GM18951 (cell line): ENCODE results near the gene ZNF385C.

ENCODE experiments used
- POLR2A ChIP-seq: IDR thresholded peaks from 4 replicates; pipeline ENCODE4 v1.6.1; 2011; ENCODE audit warnings: mild to moderate bottlenecking; ENCODE audit not compliant: insufficient read length, insufficient read depth; ENCODE audit errors: extremely low read depth
- in situ Hi-C: fragments of 300-500 bp; cut with MboI; formaldehyde crosslinking; loops from one replicate; pipeline ENCODE4 v1.12.0; 2022; ENCODE audit warnings: low sequenced_read_pairs, mixed read lengths, inconsistent platforms; ENCODE audit not compliant: unreplicated experiment

Gene ZNF385C

DNA sequence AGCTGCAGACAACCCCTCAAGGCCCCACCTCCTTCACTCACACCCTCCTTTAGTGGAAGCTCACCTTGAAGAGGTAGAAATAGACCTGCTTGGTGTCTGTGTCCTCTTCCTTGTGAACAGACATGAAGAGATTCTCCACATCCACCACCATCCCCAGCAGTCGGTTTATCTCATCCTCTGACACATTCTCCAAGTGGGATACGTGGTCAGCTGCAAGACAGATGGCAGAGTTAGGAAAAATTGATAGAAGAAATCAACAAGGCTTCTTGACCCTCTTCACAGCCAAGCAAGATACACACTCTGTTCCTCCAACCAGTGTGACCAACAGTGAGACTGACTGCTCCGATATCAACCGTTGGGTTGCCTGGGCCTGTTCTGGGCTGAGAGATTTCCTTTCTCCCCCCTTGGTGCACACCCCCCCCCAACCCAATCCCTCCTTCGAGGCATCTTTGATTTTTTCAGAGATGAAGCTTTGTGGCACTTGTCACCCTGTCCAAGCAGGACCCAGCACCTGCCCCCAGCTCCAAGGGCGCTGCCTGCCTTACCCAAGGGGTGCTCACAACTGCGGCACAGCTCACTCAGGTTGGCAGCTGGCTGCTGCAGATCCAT is 22.0 kb upstream of the ZNF385C start:
- TF ChIP-seq POLR2A, result no peak
- in situ Hi-C loops, result no loop called here

DNA sequence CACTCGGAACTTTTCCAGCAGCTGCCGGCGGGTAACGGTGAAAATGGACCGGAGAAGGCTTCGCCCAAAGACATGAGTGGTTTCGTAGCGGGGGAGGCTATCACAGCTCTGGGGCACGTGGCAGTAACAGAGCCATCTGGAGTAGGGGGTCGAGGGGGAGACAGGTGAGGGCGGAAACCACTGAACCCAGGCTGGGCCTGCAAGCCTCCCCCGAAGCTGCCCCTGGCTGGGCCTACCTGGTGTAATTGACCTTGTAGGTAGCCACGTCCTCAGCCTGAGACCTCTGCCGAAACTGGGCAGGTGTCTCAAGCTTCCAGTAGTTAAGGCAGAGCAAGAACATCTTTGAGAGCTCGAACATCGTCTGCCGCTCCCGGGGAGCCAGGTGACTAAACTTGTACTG is 21.0 kb upstream of the ZNF385C start:
- in situ Hi-C loops, result loop anchor here (10.0 kb wide), 2 partner anchors 94 to 154 kb away; partner anchors contain the start of genes CNP and NKIRAS2
- TF ChIP-seq POLR2A, result no peak

DNA sequence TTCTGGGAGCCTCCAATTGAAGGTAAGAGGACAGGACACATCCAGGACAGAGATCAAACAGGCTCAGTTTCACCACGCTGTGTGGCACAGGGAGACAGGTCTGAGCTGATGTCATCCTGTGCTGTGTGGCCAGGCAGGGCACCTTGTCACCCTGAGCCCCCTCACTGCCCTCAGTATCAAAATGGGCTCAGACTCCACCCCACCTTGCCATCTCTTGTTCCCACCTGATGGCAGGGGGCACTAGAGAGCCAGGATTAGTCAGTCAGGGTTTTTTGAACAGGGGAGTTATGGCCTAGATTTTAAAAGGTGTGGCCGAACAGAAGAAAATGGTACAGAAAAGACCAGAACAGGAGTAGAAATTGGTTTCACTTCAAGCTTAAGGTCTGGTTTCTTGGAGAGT is 20.3 kb upstream of the ZNF385C start:
- no peak for TF ChIP-seq POLR2A
- in situ Hi-C loops, result loop anchor here (10.0 kb wide), 2 partner anchors 94 to 154 kb away; partner anchors contain the start of genes CNP and NKIRAS2

DNA sequence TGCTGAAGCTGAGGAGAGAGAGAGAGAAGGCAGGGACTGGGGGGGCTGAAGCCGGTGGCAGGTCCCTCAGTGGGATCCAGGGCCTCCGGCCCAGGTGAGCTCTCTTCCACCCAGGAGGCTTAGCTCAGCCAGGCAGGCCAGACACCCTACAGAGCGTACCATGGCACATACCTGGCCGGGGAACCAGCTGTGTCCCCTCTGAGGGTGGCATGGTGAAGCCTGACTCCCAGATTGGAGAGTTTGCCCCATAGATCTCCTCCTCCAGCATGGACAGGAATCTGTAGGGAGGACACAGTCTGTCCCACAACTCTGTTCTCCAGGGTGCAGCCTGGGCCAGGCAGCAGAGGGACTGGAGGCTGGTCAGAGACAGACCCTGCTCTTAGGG is 19.8 kb upstream of the ZNF385C start:
- no peak for TF ChIP-seq POLR2A
- in situ Hi-C loops, result loop anchor here (10.0 kb wide), 2 partner anchors 93 to 153 kb away; partner anchors contain the start of genes CNP and NKIRAS2

DNA sequence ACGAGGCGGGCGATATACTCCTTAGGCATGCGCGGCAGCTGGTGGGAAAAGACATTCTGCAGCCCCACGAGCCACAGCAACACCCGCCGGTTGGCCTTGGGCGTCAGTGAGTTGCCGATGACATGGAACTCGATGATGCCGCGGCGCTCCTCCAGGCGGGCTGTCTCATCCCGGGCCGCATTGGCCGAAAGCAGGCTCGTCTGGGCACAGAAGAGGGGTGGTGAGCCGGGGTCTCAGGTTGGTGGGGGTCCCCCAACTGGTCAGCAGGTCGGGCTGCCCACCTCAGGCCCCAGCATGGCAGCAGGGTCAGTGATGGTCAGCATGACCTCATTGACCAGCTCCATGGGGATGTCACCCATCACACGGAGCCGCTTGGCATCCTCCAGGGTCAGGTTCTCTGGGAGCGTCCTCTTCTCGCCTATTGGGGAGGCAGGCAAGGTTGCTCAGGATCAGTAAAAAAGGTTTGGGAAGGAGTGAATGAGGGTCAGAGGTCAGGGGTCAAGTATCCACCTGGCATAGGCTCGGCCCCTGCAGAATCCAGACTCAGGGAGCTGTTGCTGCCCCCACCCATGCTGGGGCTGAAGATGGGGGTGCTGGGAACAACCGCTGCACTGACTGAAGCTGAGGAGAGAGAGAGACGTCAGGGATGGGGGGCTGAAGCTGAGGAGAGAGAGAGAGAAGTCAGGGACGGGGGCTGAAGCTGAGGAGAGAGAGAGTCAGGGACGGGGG is 19.3 kb upstream of the ZNF385C start:
- in situ Hi-C loops, result loop anchor here (10.0 kb wide), 2 partner anchors 93 to 153 kb away; partner anchors contain the start of genes CNP and NKIRAS2
- TF ChIP-seq POLR2A, result no peak

DNA sequence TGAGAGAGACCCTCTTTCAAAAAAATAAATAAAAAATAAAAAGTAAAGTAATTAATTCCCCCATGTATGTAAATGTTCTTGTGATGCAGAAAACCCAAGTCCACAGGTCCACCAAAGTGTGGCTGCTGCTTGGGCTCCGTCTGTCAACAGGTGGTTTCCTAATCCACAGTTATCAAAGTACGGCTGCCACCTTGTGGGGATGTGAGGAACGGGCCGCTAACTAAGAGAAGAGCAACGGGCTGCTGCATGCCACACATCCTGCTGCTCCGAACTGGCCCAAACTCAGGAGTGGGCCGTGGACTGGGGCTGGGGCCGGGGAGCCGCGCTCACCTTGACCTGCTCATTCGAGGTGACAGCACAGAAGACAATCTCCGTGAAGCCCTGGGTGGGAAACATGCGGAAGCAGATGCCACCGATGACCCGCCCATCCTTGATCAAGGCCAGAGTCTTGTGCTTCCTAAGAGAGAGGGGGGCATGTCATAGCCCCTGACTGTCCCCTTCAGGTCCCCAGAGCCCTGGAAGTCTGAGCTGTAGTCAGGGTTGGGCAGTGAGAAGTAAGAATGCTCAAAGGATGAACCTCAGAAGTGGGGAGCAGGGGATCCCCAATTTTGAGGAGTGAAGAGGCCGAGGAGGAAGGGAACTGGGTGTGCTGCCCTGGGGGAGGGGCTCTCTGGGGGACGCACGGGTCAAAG is 18.6 kb upstream of the ZNF385C start:
- TF ChIP-seq POLR2A, result no peak
- in situ Hi-C loops, result loop anchor here (10.0 kb wide), 2 partner anchors 92 to 152 kb away; partner anchors contain the start of genes CNP and NKIRAS2

DNA sequence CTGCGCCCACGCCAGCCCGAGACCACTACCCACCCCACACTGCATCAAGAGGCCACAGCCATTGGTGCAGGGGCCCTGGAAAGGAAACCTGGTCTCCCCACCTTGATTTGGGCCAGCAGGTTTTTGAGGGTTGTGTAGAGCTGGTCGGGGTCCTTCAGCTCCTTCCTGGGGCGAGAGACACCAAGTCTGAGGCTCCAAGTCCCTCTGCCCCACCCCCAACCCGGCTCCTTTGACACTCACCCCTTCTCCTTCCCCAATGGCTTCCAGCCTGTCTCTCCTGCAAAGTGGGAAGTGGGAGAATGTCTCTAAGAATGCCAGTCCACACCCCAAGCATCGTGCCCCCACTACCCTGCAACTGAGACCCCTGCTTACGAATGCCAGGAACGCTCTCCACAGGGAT is 15.8 kb upstream of the ZNF385C start:
- no peak for TF ChIP-seq POLR2A
- in situ Hi-C loops, result loop anchor here (10.0 kb wide), 2 partner anchors 89 to 149 kb away; partner anchors contain the start of genes CNP and NKIRAS2

DNA sequence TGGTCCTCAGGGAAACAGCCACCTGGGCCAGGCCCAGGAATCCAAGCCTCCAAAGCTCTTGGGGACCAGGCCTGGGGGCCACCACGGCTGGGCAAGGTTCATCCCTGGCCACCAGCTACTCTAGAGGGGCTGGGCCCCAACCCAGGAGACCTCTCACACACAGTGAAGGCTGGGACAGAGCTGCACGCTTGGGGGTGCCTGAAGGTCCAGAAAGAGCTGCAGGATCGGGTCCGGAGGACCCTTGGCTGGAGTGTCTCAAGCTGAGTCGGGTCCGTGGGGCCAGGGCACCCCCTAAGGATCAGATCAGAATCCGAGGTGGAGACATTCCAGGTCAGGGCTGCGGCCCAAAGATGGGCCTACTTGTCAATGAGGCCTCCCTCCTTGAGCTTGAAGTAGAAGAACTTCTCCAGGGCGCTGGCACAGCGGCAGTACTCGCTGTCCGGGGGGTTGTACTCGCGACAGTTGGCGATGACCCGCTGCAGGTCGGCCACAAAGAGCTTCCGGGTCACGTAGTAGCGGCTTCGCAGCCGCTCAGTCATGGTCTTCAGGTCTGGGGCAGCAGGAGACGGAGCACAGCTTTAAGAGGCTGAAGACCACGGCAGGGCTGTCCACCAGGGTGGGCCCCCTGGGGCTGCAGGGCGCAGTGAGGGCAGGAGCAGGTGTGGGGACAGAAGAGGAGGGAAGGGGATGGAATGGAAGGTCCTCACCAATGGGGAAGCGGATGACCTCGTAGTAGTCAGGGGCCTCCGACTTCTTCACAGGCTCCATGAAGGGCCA is 15.2 kb upstream of the ZNF385C start:
- TF ChIP-seq POLR2A, result no peak
- in situ Hi-C loops, result loop anchor here (10.0 kb wide), 2 partner anchors 89 to 149 kb away; partner anchors contain the start of genes CNP and NKIRAS2

DNA sequence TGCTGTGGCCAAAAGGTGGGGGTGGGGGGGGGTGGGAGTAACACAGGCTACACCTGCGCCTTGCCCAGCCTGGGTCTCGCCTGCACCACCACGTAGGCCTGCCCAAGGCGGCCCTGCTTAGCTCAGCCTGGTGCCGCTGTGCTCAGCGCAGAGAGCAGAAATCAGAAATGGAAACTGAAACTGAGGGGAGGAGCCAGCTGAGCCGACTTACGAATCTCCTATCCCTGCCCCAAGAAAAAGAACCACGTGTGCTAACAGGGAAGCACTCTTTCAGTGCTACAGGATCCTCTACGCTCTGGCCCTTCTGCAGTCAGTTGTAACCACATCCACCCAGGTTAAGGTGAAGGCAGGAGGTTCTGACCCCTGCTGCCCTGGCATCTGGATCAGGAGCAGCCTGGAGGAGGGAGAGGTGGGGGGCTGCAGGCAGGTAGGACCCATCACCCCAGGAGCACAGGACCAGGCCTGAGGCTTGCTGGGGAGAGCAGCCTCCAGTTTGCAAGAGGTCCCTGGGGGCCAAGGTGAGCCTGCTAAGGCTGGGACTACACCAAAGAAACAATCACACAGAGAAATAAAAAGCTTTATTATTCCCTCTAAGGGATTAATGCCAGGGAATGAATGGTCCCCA is 14.4 kb upstream of the ZNF385C start, which contains the start of gene DHX58:
Gene DHX58 (minus strand): TSS at position 163 of the 625 bp plus-strand sequence. CDS start 822 bp downstream, outside the sequence.
- peak; percentile 90 for TF ChIP-seq POLR2A
- in situ Hi-C loops, result loop anchor here (10.0 kb wide), 2 partner anchors 88 to 148 kb away; partner anchors contain the start of genes CNP and NKIRAS2

DNA sequence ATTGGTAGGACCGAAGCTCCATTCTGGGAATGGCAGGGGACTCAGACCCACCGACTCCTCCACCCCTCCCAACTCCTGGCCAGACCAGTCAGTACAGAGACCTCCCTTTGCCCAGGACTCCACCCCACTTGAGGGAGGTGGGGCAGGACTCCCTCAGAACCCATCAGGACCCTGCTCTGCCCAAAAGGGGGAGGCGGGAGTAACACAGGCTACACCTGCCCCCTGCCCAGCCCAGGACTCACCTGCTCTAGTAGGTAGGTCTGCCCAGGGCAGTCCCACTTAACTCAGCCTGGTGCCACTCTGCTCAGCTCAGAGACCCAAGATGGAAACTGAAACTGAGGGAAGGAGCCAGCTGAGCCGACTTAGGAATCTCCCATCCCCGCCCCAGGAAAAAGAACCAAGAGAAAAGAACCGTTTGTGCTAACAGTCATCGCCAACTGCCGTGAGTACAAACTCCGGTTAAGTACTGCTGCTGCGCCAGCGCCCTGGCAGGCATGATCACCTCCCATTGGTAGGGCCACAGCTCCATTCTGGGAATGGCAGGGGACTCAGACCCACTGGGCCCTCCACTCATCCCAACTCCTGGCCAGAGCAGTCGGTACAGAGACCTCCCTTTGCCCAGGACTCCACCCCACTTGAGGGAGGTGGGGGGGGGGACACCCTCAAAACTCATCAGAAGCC is 13.7 kb upstream of the ZNF385C start:
- in situ Hi-C loops, result loop anchor here (10.0 kb wide), 2 partner anchors 87 to 147 kb away; partner anchors contain the start of genes CNP and NKIRAS2
- TF ChIP-seq POLR2A, result no peak

DNA sequence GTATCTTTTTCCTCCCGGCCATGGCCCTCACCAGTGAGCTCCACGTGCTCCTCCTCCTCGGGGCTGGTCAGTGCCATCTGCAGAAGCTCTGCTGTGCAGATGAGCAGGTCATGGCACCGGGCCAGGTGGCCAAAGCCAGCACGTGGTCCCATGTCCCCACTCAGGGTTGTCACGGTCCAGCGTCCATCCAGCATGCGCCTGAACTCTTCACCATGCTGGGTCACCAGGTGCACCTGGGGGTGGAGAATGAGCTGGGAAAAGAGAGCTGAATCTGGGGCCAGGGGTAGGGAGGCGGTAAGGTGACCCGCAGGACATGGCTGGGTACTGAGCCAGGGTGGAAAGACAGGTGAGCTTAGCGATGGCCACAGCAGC is 13.0 kb upstream of the ZNF385C start:
- in situ Hi-C loops, result loop anchor here (10.0 kb wide), 2 partner anchors 86 to 146 kb away; partner anchors contain the start of genes CNP and NKIRAS2
- no peak for TF ChIP-seq POLR2A
